Glomerular visceral epithelial cell (primary cell): ENCODE measurements around the gene COL27A1.
A peak's percentile ranks its signal among the peaks of the same experiment; 100 is the strongest.
"Not testable (repeated sequence)": the region's sequence is repeated elsewhere in the genome, so short reads cannot be mapped to it uniquely, and the experiment has no call there.

Experiments used
- DNase-seq: peaks from one replicate; pipeline ENCODE4 v3.0.0-alpha.2; 2016; ENCODE audit errors: extremely low spot score

The COL27A1 gene

GRCh38 chr9:114123031-114123977 lies 32.0 kb upstream of the COL27A1 start:
- no peak for DNase-seq

GRCh38 chr9:114124138-114124537 lies 31.2 kb upstream of the COL27A1 start:
- DNase-seq: no peak

- no peak for DNase-seq
These were observed 30.5 kb upstream of the COL27A1 start for GRCh38 chr9:114124666-114125475.

- DNase-seq: no peak
These were observed 29.8 kb upstream of the COL27A1 start for GRCh38 chr9:114125476-114126013.

- no peak for DNase-seq
These were observed 28.9 kb upstream of the COL27A1 start for GRCh38 chr9:114126247-114127060.

- DNase-seq: not testable (repeated sequence)
These were observed 26.6 kb upstream of the COL27A1 start for GRCh38 chr9:114128759-114129158.

- DNase-seq: no peak
These were observed 25.2 kb upstream of the COL27A1 start for GRCh38 chr9:114130141-114130540.

GRCh38 chr9:114130624-114131277 lies 24.6 kb upstream of the COL27A1 start:
- DNase-seq: no peak

- DNase-seq: no peak
These were observed 23.4 kb upstream of the COL27A1 start for GRCh38 chr9:114131808-114132549.

- DNase-seq: no peak
These were observed 22.8 kb upstream of the COL27A1 start for GRCh38 chr9:114132550-114132918.

GRCh38 chr9:114134827-114135396 lies 20.4 kb upstream of the COL27A1 start:
- no peak for DNase-seq

GRCh38 chr9:114137831-114138230 lies 17.5 kb upstream of the COL27A1 start:
- DNase-seq: no peak

- no peak for DNase-seq
These were observed 16.8 kb upstream of the COL27A1 start for GRCh38 chr9:114138552-114138971.

- no peak for DNase-seq
These were observed 16.3 kb upstream of the COL27A1 start for GRCh38 chr9:114139071-114139470.

GRCh38 chr9:114140401-114140800 lies 14.9 kb upstream of the COL27A1 start:
- DNase-seq: no peak

- DNase-seq: no peak
These were observed 14.5 kb upstream of the COL27A1 start for GRCh38 chr9:114140850-114141249.

GRCh38 chr9:114141553-114142402 lies 13.6 kb upstream of the COL27A1 start:
- peak; percentile 10 for DNase-seq

- DNase-seq: no peak
These were observed 12.1 kb upstream of the COL27A1 start for GRCh38 chr9:114143234-114143633.

- DNase-seq: no peak
These were observed 8.6 kb upstream of the COL27A1 start for GRCh38 chr9:114146735-114147134.
